Measurements from ENCODE around the gene SMARCA2.

DNA sequence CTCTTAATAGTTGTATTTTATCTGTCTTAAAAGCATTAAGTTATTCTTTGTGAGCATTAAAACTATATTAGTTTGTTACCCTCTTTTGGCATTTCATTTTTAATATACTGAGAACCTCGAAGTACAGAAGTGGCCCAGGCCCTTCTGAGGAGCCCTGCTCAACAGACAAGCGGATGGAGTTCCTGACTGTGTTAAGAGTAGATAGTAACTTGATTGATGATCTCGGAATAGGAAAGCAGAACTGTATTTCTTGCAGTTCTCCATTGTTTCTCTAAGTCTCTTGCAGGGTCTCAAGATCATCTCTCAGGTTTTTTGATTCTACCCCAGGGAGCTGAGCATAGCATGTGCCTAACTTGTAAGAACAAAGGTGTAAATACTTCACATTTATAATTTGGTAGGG is 139.6 kb downstream of the SMARCA2 start:
- TF ChIP-seq TAF1 (IDR thresholded peaks at IDR 0.05; ENCODE audit: low read depth, low read length), result no peak
- TF ChIP-seq POLR2A (IDR thresholded peaks at IDR 0.05; ENCODE audit: low read depth, low read length), result no peak
- no peak for TF ChIP-seq POLR2AphosphoS5 (IDR thresholded peaks at IDR 0.05; ENCODE audit: low read depth, low read length)
- TF ChIP-seq SPI1 (IDR thresholded peaks at IDR 0.05; ENCODE audit: low read depth, low read length), result no peak
- no peak for TF ChIP-seq POU2F2 (IDR thresholded peaks at IDR 0.05; ENCODE audit: low read depth, low read length)

Data from GM12891 (cell line).